GM18498 (cell line): Measurements from ENCODE around the gene NECTIN2.

ENCODE experiments used
- ATAC-seq: cut with Tn5 transposase; IDR thresholded peaks from one replicate; pipeline ENCODE4 v1.9.1; 2021; ENCODE audit warnings: mild to moderate bottlenecking, moderate library complexity; ENCODE audit not compliant: unreplicated experiment

NECTIN2 gene

GRCh38 chr19:44845612-44846454, at the start of gene NECTIN2:
Gene NECTIN2 (plus strand): TSS chr19:44846297. CDS start chr19:44846526, 229 bp downstream.
- ATAC-seq, result no peak

- ATAC-seq, result no peak
Observed at GRCh38 chr19:44796701-44797115, 49.4 kb upstream of the NECTIN2 start.

DNA sequence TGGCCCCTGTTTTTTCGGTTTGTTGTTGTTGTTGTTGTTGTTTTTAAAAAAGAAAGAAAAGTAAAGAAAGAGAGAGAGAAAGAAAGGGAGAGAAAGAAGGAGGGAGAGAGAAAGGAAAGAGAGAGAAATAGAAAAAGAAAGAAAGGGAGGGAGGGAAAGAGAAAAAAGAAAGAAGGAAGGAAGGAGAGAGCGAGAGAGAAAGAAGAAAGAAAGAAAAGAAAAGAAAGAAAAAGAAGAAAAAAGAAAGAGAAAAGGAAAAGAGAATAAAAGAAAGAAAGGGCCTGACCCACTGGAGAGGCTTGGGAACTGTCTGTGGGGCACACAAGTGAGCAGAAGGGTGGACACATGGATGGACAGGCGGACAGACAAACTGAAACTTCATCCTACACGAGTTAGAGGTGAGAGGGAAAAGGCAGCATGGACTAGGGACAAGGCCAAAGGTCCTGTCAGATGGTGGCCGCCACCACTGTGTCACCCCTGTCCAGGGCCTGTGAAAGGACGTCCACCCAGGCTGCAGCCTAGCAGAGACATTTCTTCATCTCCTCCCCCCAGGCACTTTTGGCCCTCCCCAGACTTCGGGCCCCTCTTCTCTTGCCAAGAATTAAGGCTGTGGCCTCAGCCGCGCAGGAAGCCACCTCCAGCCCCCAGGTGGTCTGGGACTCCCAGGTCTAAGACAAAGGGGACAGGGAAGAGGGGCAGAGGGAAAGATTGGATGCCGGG, 46.3 kb upstream of the NECTIN2 start:
- ATAC-seq, result no peak

- ATAC-seq, result peak; percentile 65
Observed at GRCh38 chr19:44800461-44800860, 45.6 kb upstream of the NECTIN2 start.

DNA sequence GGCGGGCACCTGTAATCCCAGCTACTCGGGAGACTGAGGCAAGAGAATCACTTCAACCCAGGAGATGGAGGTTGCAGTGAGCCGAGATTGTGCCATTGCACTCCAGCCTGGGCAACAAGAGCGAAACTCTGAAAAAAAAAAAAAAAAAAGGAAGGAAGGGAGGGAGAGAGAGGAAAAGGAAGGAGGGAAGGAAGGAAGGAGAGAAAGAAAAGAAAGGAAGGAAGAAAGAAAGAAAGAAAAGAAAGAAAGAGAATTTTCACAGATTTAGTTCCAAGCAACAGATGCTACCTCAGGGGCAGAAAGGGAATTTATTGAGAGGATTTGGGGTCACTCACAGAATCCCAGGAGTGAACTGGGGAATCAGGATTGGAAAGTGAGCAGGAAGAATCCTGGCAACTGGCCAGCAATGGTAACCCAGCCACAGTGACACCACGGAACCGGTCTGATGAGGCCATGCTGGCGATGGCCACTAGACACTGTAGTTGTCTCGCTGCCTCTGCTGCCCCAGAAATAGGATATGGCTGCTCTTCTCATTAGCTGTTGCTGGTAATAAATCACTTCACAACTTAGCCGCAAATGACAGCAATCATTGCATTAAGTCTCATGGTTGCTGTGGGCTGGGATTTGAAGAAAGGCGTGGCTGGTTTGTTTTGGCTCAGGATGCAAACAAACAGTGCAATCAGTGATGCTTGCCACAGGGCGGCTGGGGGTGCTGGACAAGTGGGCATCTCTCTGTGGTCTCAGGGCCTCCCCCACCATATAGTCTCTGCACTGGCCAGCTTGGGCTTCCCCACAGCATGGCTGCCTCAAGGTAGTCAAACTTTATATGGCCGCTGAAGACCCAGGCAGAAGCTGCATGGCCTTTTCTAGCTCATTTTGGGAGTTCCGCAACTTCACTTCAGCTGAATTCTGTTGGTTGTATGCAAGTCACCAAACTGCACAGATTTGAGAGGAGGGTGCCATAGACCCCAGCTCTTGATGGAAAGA, 42.4 kb upstream of the NECTIN2 start:
- ATAC-seq, result no peak

- no peak for ATAC-seq
Observed at GRCh38 chr19:44806291-44806690, 39.8 kb upstream of the NECTIN2 start.

DNA sequence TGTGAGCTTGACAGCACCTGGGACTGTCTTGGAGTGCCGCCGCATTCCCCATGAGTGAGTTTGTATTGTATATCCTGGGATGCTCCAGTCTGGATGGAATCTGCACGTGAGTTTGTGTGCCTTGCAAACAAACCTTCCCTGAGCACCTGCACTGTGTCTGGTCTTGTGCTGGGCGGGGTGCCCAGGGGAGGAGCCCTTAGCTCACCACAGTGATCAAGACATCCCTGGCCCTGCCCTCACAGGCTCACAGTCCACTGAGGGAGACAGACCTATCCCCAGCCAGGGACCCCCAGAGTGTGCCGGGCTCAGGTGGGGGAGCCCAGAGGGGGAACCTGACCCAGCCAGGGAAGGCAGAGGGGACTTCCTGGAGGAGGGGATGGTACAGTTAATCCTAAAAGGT, 38.9 kb upstream of the NECTIN2 start:
- no peak for ATAC-seq

- ATAC-seq, result no peak
Observed at GRCh38 chr19:44807652-44808462, 38.2 kb upstream of the NECTIN2 start.

GRCh38 chr19:44808463-44809371, 37.4 kb upstream of the NECTIN2 start, which contains the start of gene BCAM:
Gene BCAM (plus strand): TSS chr19:44809103. CDS start chr19:44809125, 22 bp downstream.
- ATAC-seq, result no peak

GRCh38 chr19:44809577-44810233, 36.4 kb upstream of the NECTIN2 start:
- no peak for ATAC-seq

DNA sequence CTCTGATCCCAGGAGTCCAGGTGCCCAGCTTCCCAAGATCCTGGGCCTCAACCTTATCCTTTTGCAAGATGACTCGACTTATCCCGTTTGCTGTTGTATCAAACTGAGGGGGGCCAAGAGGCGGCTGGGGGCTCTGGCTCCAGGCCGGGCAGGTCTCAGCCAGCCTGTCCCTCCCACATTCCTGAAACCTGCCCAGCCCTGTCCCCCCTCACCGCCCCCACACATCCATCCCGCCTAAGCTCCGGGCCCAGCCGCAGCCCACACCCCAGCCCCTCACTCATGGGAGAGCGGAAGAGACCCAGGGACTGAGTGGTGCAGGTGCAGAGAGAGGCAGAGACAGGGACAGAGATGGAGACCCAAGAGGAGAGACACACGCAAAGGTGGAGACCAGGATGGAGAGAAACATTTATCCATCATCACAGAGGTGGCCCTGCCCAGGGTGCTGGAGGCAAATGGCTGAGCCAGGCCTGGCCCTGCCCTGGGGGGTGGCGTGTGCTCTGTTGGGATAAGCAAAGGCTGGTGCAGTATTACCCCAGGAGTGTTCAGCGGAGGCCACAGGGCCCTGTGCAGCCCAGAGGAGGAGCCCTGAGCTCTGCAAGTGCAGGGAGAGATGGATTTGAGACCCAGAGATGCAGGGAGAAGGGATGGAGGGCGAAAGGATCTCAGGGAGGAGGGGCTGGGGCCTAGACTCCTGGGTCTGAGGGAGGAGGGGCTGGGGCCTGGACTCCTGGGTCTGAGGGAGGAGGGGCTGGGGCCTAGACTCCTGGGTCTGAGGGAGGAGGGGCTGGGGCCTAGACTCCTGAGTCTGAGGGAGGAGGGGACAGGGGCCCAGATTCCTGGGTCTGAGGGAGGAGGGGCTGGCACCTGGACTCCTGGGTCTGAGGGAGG, 35.6 kb upstream of the NECTIN2 start:
- no peak for ATAC-seq

DNA sequence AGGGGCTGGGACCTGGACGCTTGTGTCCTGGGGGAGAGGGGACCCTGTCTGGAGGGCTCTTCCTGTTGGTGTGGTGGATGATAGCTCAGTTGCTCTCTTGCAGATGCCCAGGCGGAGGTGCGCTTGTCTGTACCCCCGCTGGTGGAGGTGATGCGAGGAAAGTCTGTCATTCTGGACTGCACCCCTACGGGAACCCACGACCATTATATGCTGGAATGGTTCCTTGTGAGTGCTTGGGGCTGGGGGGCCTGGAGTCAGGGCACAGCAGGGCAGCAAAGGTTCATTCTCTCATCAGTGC, 35.0 kb upstream of the NECTIN2 start:
- ATAC-seq, result no peak

DNA sequence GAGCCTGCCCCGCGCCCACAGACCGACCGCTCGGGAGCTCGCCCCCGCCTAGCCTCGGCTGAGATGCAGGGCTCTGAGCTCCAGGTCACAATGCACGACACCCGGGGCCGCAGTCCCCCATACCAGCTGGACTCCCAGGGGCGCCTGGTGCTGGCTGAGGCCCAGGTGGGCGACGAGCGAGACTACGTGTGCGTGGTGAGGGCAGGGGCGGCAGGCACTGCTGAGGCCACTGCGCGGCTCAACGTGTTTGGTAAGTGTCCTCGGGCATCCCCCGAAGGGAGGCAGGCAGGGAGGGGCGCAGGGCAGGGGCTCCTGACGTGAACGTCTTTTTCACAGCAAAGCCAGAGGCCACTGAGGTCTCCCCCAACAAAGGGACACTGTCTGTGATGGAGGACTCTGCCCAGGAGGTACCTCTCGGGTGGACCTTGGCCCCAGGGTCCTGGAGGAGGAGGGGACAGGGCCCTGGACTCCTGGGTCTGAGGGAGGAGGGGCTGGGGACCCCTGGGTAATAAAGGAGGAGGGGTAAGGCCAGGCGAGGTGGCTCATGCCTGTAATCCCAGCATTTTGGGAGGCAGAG, 33.9 kb upstream of the NECTIN2 start:
- ATAC-seq, result no peak

GRCh38 chr19:44813070-44813840, 32.8 kb upstream of the NECTIN2 start:
- no peak for ATAC-seq

- no peak for ATAC-seq
Observed at GRCh38 chr19:44813841-44814470, 32.1 kb upstream of the NECTIN2 start.

DNA sequence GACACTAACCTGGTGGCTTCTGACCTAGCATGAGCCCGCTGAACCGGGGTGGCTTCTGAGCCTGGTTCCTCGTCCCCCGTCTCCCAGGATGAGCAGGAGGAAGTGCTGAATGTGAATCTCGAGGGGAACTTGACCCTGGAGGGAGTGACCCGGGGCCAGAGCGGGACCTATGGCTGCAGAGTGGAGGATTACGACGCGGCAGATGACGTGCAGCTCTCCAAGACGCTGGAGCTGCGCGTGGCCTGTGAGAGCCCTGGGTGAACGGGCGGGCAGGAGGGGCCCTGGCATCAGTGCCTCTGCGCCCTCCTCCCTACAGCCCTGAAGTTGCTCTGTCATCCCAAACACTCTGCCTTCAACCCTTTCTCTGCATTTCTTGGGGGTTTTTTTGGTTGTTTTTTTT, 31.6 kb upstream of the NECTIN2 start:
- no peak for ATAC-seq
